Lower leg skin (tissue), 3 donors: ENCODE data around the gene USF2.

ENCODE experiments used
- CTCF ChIP-seq, 3 donors: fragments of 450-650 bp; IDR thresholded peaks; one replicate each; pipeline ENCODE4 v1.5.1; 2016; ENCODE audit warnings: antibody characterized with exemption in 3 of 3, mild to moderate bottlenecking in 3 of 3, moderate library complexity in 2 of 3
- POLR2A ChIP-seq, 2 donors: fragments of 450-650 bp; IDR thresholded peaks; one replicate each; pipeline ENCODE4 v1.6.1; 2016 to 2017; ENCODE audit warnings: antibody characterized with exemption in 2 of 2, mild to moderate bottlenecking in 1 of 2, moderate library complexity in 1 of 2

GRCh38 chr19:35291259-35291658, 22.5 kb downstream of the USF2 start:
- TF ChIP-seq POLR2A (IDR thresholded peaks at IDR 0.05), result no peak
- no peak for TF ChIP-seq CTCF (IDR thresholded peaks at IDR 0.05)
